Erythroblast (primary cell): ENCODE measurements around the gene SDHB.

Source experiments
- DNase-seq, 2 experiments: peaks; one replicate each; lab custom pipeline; 2025; lab: John Stamatoyannopoulos, UW
- GATA1 ChIP-seq: IDR thresholded peaks from 2 replicates; pipeline ENCODE4 v1.6.1; 2011; ENCODE audit warnings: low read depth, mild to moderate bottlenecking, control low read depth, low read length, moderate library complexity
- POLR2A ChIP-seq: IDR thresholded peaks from 2 replicates; pipeline ENCODE4 v1.6.1; 2011; ENCODE audit warnings: mild to moderate bottlenecking, low read length

SDHB gene

GRCh38 chr1:16986962-16987361, 66.9 kb downstream of the SDHB start:
- peak in 1 of 2 experiments; percentile 12 for DNase-seq
- TF ChIP-seq POLR2A: no peak
- no peak for TF ChIP-seq GATA1

- no peak for DNase-seq
- no peak for TF ChIP-seq GATA1
- no peak for TF ChIP-seq POLR2A
These were observed 67.3 kb downstream of the SDHB start for GRCh38 chr1:16986560-16986959.

- TF ChIP-seq GATA1: no peak
- TF ChIP-seq POLR2A: no peak
- no peak for DNase-seq
These were observed 67.7 kb downstream of the SDHB start for GRCh38 chr1:16986113-16986512.

GRCh38 chr1:16984717-16985116, 69.1 kb downstream of the SDHB start:
- TF ChIP-seq GATA1 (no peak), POLR2A (no peak)
- no peak for DNase-seq

GRCh38 chr1:16983649-16984048, 70.2 kb downstream of the SDHB start:
- TF ChIP-seq GATA1: no peak
- TF ChIP-seq POLR2A: no peak
- DNase-seq: no peak

GRCh38 chr1:16982902-16983301, 70.9 kb downstream of the SDHB start:
- no peak for DNase-seq
- no peak for TF ChIP-seq GATA1
- no peak for TF ChIP-seq POLR2A

- TF ChIP-seq GATA1 (no peak), POLR2A (no peak)
- no peak for DNase-seq
These were observed 72.5 kb downstream of the SDHB start for GRCh38 chr1:16981269-16981849.

GRCh38 chr1:16980473-16981268, 73.2 kb downstream of the SDHB start, which contains the start of gene MFAP2:
Gene MFAP2 (minus strand): TSS chr1:16980620. CDS start chr1:16978273, 2,347 bp downstream.
- no peak for DNase-seq
- TF ChIP-seq GATA1 (no peak), POLR2A (no peak)

GRCh38 chr1:16979475-16980327, 74.1 kb downstream of the SDHB start:
- no peak for DNase-seq

GRCh38 chr1:16978567-16979474, 75.0 kb downstream of the SDHB start:
- no peak for DNase-seq
- TF ChIP-seq GATA1 (no peak), POLR2A (no peak)

More at GRCh38 chr1:16979475-16980327, 74.1 kb downstream of the SDHB start:
- TF ChIP-seq POLR2A (no peak), GATA1 (no peak)

- no peak for DNase-seq
- no peak for TF ChIP-seq GATA1
- TF ChIP-seq POLR2A: no peak
These were observed 75.7 kb downstream of the SDHB start for GRCh38 chr1:16978139-16978538.

- DNase-seq: no peak
- TF ChIP-seq POLR2A (no peak), GATA1 (no peak)
These were observed 76.5 kb downstream of the SDHB start for GRCh38 chr1:16977377-16977776.

- TF ChIP-seq GATA1: no peak
- no peak for TF ChIP-seq POLR2A
- DNase-seq: no peak
These were observed 76.9 kb downstream of the SDHB start for GRCh38 chr1:16976966-16977365.
